ENCODE results near the gene GANC.
"Not testable (repeated sequence)": the region's sequence is repeated elsewhere in the genome, so short reads cannot be mapped to it uniquely, and the experiment has no call there.

- TF ChIP-seq CTCF (conservative IDR thresholded peaks at IDR 0.05; ENCODE audit: low read length); EZH2phosphoT487 (IDR thresholded peaks at IDR 0.05; ENCODE audit: borderline replicate concordance, low read depth, low read length): not testable (repeated sequence)
Measured at GRCh38 chr15:42336650-42337049, 63.6 kb downstream of the GANC start.
